Chondrocyte (in vitro differentiated cells): ENCODE measurements around the gene TCAIM. TPM values are rescaled to one million over a fixed set of nuclear protein-coding genes. Genes with fewer than 3 reads are reported as not detected.
"Not testable (repeated sequence)": the region's sequence is repeated elsewhere in the genome, so short reads cannot be mapped to it uniquely, and the experiment has no call there.

Experiments
- DNase-seq: peaks from one replicate; pipeline ENCODE4 v3.0.0; 2021; ENCODE audit warnings: mixed read lengths, low spot score
- H3K27ac Mint-ChIP-seq: one replicate; pipeline ENCODE4 v1.8.0; 2021; ENCODE audit warnings: mild to moderate bottlenecking, moderate library complexity, mixed read lengths; ENCODE audit not compliant: unreplicated experiment
- H3K27me3 Mint-ChIP-seq: 2 replicates; pipeline ENCODE4 v1.8.0; 2021; ENCODE audit warnings: low read depth, mixed read lengths
- H3K36me3 Mint-ChIP-seq: 2 replicates; pipeline ENCODE4 v1.8.0; 2021; ENCODE audit warnings: low read depth, mixed read lengths
- H3K4me1 Mint-ChIP-seq: 2 replicates; pipeline ENCODE4 v1.8.0; 2021; ENCODE audit warnings: low read depth, mild to moderate bottlenecking, mixed read lengths
- H3K4me3 Mint-ChIP-seq: one replicate; pipeline ENCODE4 v1.8.0; 2021; ENCODE audit warnings: mild to moderate bottlenecking, moderate library complexity, mixed read lengths; ENCODE audit not compliant: unreplicated experiment
- H3K9me3 Mint-ChIP-seq: 2 replicates; pipeline ENCODE4 v1.8.0; 2021; ENCODE audit warnings: low read depth, mixed read lengths
- total RNA-seq: library from RNA; stranded (reverse); gene quantifications from 3 replicates; pipeline ENCODE4 v1.2.1, GENCODE V29; 2021
- TF ChIP-seq, protein P1 (sequence below): fragments of 200-600 bp; sonication (generic); IDR thresholded peaks from 2 replicates; pipeline ENCODE4 v1.5.0; 2021; ENCODE audit warnings: antibody characterized with exemption, mild to moderate bottlenecking, moderate library complexity

TCAIM gene
- total RNA-seq, 1 donor from 2014 or later = 24.1 TPM

- TF ChIP-seq, protein P1, sequence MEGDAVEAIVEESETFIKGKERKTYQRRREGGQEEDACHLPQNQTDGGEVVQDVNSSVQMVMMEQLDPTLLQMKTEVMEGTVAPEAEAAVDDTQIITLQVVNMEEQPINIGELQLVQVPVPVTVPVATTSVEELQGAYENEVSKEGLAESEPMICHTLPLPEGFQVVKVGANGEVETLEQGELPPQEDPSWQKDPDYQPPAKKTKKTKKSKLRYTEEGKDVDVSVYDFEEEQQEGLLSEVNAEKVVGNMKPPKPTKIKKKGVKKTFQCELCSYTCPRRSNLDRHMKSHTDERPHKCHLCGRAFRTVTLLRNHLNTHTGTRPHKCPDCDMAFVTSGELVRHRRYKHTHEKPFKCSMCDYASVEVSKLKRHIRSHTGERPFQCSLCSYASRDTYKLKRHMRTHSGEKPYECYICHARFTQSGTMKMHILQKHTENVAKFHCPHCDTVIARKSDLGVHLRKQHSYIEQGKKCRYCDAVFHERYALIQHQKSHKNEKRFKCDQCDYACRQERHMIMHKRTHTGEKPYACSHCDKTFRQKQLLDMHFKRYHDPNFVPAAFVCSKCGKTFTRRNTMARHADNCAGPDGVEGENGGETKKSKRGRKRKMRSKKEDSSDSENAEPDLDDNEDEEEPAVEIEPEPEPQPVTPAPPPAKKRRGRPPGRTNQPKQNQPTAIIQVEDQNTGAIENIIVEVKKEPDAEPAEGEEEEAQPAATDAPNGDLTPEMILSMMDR = no peak
- H3K27me3 Mint-ChIP-seq = no peaks in the 10 kb centered on the region
- H3K4me3 Mint-ChIP-seq = no peak overlapping the region
- H3K27ac Mint-ChIP-seq = no peak overlapping the region
- H3K4me1 Mint-ChIP-seq = no peaks in the 10 kb centered on the region
- no peak for DNase-seq
- H3K9me3 Mint-ChIP-seq = no peaks in the 10 kb centered on the region
- peaks cover 3% of the 10 kb centered on the region for H3K36me3 Mint-ChIP-seq
Measured at GRCh38 chr3:44412365-44412764, 73.8 kb downstream of the TCAIM start.

DNA sequence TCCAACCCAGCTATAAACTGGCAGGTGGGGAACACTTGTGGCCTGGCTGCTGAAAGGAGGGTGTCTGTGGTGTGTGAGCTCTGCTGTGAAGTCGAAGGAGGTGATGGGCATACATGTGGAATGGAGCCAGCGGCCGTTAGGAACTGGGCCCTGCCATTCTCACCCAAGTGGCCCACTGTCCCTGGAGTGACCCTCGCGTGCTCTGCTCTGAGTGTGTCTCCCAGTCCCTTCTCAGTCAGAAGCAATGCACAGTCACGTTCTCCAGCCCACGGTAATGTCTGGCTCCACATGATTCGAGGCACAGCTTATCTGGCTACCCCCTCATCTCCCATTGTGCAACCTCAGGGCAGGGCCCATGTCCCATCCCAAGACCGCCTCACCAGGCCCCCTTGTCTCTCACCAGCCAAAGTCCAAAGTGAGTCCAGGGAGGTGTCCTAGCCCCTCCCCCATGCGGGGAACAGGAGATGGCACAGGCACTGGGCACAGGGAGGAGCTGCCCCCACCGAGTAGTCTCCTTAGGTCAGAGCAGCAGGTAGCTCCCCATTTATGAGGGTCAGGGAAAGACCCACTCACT is 76.0 kb downstream of the TCAIM start:
- Mint-ChIP-seq H3K9me3 (no peaks in the 10 kb centered on the region), H3K27me3 (no peaks in the 10 kb centered on the region), H3K36me3 (peaks cover 3% of the 10 kb centered on the region), H3K27ac (no peak overlapping the region), H3K4me1 (no peaks in the 10 kb centered on the region), H3K4me3 (no peak overlapping the region)
- TF ChIP-seq, protein P1 = no peak
- DNase-seq = no peak

DNA sequence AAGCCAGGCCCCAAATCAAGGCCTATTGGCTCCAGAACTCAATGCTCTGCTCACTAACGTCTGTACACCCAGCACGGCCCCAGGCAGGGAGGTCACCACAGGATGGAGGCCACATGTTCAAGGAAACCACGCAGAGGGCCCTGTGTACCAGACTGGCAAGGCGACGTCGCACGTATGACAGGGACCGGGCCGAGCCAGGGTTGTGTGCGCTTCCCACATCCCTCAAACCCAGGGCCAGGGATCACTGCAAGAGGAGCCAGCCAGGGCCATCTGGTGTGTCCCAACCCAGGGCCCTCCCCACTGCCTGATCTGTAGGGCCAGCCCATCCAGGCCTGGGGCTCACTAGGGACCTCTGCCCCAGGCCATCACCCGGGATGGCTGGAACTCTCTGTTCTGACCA is 76.9 kb downstream of the TCAIM start:
- no peaks in the 10 kb centered on the region for H3K4me1 Mint-ChIP-seq
- no peak for DNase-seq
- H3K27me3 Mint-ChIP-seq = no peaks in the 10 kb centered on the region
- no peak overlapping the region for H3K27ac Mint-ChIP-seq
- H3K9me3 Mint-ChIP-seq = no peaks in the 10 kb centered on the region
- peaks cover 3% of the 10 kb centered on the region for H3K36me3 Mint-ChIP-seq
- TF ChIP-seq, protein P1 = no peak
- no peak overlapping the region for H3K4me3 Mint-ChIP-seq

DNA sequence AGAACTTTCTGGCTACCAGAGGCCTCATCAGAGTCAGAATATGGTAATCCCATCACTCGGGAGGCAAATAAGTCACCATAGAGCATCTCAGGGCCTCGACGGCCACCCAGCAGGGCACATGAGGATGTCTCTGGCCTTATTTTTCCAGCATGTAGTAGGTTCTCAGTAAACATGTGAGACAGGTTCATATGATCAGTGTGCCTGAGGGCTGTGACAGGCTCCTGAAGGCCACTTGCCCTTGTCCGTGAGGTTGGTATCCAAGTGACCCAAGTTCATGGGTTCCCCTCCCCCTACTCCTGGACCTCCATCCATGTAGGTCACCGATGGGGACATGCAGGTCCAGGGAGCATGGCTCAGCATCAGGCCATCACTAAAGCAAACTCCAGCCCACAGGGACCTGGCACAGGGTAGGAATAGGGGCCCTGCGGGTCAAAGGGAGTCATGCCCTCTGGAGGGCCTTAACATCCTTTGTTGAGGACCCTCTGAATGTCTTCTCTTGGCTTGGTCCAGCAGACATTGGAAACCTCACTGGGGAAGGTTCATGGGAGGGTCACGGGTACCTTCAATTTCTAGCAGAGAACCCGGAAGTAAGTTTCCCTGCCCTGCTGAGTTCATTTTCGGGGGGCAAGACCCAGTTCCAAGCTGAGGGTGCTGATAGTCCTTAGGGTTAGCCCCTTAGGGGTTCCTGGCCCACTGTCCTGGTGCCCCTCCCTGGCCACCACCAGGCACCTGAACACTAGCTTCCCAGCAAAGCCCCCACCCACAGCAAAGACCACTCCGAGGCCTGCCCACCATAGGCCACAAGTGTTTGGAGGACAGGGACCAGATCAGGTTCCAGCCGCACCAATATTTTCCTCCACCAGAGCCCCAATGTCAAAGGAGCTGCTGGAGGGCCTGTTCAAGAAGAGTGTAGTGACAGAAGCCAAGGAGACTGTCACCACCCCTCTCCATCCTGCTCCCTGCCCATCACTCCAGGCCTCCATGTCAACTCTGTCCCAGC is 77.8 kb downstream of the TCAIM start:
- Mint-ChIP-seq H3K4me3 (no peak overlapping the region), H3K9me3 (no peaks in the 10 kb centered on the region), H3K36me3 (peaks cover 3% of the 10 kb centered on the region), H3K4me1 (no peaks in the 10 kb centered on the region), H3K27me3 (no peaks in the 10 kb centered on the region), H3K27ac (no peak overlapping the region)
- TF ChIP-seq, protein P1 = no peak
- DNase-seq = no peak

DNA sequence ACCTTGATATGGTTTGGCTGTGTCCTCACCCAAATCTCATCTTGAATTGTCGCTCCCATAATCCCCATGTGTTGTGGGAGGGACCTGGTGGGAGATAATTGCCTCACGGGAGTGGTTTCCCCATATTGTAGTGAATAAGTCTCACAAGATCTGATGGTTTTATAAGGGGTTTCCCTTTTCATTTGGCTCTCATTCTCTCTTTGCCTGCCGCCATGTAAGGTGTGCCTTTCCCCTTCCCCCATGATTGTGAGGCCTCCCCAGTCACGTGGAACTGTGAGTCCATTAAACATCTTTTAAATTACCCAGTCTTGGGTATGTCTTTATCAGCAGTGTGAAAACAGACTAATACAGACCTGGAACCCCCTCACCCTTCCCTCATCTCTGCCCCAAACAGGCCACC is 79.6 kb downstream of the TCAIM start:
- not testable (repeated sequence) for H3K27me3 Mint-ChIP-seq, DNase-seq, H3K27ac Mint-ChIP-seq, H3K9me3 Mint-ChIP-seq, H3K4me1 Mint-ChIP-seq, H3K36me3 Mint-ChIP-seq, H3K4me3 Mint-ChIP-seq
